HEK293T (cell line): ENCODE data around the gene G3BP1.

Experiments used
- BHLHE40 ChIP-seq: fragments of 450-650 bp; IDR thresholded peaks from 2 replicates; pipeline ENCODE4 v1.6.1; 2016; ENCODE audit warnings: mild to moderate bottlenecking, moderate library complexity, borderline replicate concordance
- CTBP1 ChIP-seq: fragments of 450-650 bp; IDR thresholded peaks from 2 replicates; pipeline ENCODE4 v1.6.1; 2016; ENCODE audit warnings: borderline replicate concordance
- ELF4 ChIP-seq: fragments of 450-650 bp; IDR thresholded peaks from 2 replicates; pipeline ENCODE4 v1.6.1; 2017; ENCODE audit warnings: antibody characterized with exemption
- FOXA1 ChIP-seq: fragments of 450-650 bp; IDR thresholded peaks from 2 replicates; pipeline ENCODE4 v1.6.1; 2016; ENCODE audit warnings: mild to moderate bottlenecking
- FOXK2 ChIP-seq: fragments of 450-650 bp; IDR thresholded peaks from 2 replicates; pipeline ENCODE4 v1.6.1; 2016; ENCODE audit warnings: mild to moderate bottlenecking
- FOXM1 ChIP-seq: fragments of 450-650 bp; IDR thresholded peaks from 2 replicates; pipeline ENCODE4 v1.6.1; 2017; ENCODE audit warnings: mild to moderate bottlenecking, borderline replicate concordance
- HDGF ChIP-seq: fragments of 450-650 bp; IDR thresholded peaks from 2 replicates; pipeline ENCODE4 v1.6.1; 2017; ENCODE audit warnings: antibody characterized with exemption, borderline replicate concordance
- L3MBTL2 ChIP-seq: fragments of 450-650 bp; conservative IDR thresholded peaks from 2 replicates; pipeline ENCODE4 v1.6.1; 2016; ENCODE audit warnings: mild to moderate bottlenecking
- NFRKB ChIP-seq: fragments of 450-650 bp; IDR thresholded peaks from 2 replicates; pipeline ENCODE4 v1.6.1; 2016; ENCODE audit warnings: mild to moderate bottlenecking, moderate library complexity
- SP1 ChIP-seq: fragments of 450-650 bp; IDR thresholded peaks from 2 replicates; pipeline ENCODE4 v1.6.1; 2017
- SUZ12 ChIP-seq: fragments of 450-650 bp; IDR thresholded peaks from 2 replicates; pipeline ENCODE4 v1.6.1; 2016; ENCODE audit warnings: mild to moderate bottlenecking
- TARDBP ChIP-seq: fragments of 450-650 bp; IDR thresholded peaks from 2 replicates; pipeline ENCODE4 v1.6.1; 2016
- ZNF384 ChIP-seq: fragments of 450-650 bp; IDR thresholded peaks from 2 replicates; pipeline ENCODE4 v1.6.1; 2016
- TF ChIP-seq, protein P1 (sequence below): fragments of 450-650 bp; IDR thresholded peaks from 2 replicates; pipeline ENCODE4 v1.6.1; 2016

DNA sequence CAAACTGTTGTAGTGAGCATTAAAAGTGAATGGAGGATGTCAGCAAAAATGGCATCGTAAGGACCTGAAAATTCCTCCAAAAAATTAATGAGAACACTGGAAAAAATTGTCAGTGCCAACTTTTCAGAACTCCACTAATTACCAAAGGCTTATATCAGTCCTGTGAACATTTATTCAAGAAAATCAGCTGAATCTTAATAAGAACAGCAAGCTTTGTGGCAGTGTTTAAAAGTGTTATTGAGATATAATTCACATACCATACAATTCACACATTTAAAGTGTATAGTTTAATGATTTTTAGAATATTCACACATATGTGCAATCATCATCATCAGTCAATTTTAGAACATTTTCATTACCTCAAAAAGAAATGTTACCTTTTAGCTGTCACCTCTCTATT lies 57.6 kb downstream of the G3BP1 start:
- TF ChIP-seq ELF4 (no peak), SUZ12 (no peak), SP1 (no peak), BHLHE40 (no peak), NFRKB (no peak), ZNF384 (no peak), FOXK2 (no peak), FOXA1 (no peak), TARDBP (no peak), HDGF (no peak), FOXM1 (no peak), L3MBTL2 (no peak), CTBP1 (no peak)
- TF ChIP-seq, protein P1, sequence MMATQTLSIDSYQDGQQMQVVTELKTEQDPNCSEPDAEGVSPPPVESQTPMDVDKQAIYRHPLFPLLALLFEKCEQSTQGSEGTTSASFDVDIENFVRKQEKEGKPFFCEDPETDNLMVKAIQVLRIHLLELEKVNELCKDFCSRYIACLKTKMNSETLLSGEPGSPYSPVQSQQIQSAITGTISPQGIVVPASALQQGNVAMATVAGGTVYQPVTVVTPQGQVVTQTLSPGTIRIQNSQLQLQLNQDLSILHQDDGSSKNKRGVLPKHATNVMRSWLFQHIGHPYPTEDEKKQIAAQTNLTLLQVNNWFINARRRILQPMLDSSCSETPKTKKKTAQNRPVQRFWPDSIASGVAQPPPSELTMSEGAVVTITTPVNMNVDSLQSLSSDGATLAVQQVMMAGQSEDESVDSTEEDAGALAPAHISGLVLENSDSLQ, result no peak
